GM12878 (cell line): ENCODE measurements around the gene MAP3K1. TPM values are rescaled to one million over a fixed set of nuclear protein-coding genes. Genes with fewer than 3 reads are reported as not detected.

Source experiments
- ATF3 ChIP-seq: IDR thresholded peaks from 2 replicates; pipeline ENCODE4 v1.6.1; 2011; ENCODE audit warnings: low read depth, mild to moderate bottlenecking, low read length, moderate library complexity, borderline replicate concordance; ENCODE audit errors: extremely low read depth
- CBX3 ChIP-seq: fragments of 200-600 bp; sonication (generic); IDR thresholded peaks from 2 replicates; pipeline ENCODE4 v1.6.1; 2016; ENCODE audit warnings: low read depth, borderline replicate concordance
- CUX1 ChIP-seq: IDR thresholded peaks from 2 replicates; pipeline ENCODE4 v1.6.1; 2012; ENCODE audit warnings: improper control_type of control experiment, low read depth, low read length; ENCODE audit not compliant: insufficient replicate concordance
- DPF2 ChIP-seq: fragments of 450-650 bp; IDR thresholded peaks from 2 replicates; pipeline ENCODE4 v1.6.1; 2017; ENCODE audit warnings: mild to moderate bottlenecking
- FOS ChIP-seq: IDR thresholded peaks from 3 replicates; pipeline ENCODE4 v1.6.1; 2011; ENCODE audit warnings: borderline replicate concordance; ENCODE audit not compliant: insufficient read length; ENCODE audit errors: extremely low read depth
- NFXL1 ChIP-seq: fragments of 450-650 bp; IDR thresholded peaks from 2 replicates; pipeline ENCODE4 v1.6.1; 2017; ENCODE audit warnings: antibody characterized with exemption, mild to moderate bottlenecking, borderline replicate concordance
- NFYA ChIP-seq: IDR thresholded peaks from 2 replicates; pipeline ENCODE4 v1.6.1; 2011; ENCODE audit warnings: low read depth, mild to moderate bottlenecking, low read length, improper control_type of control experiment, borderline replicate concordance
- PAX8 ChIP-seq: fragments of 450-650 bp; IDR thresholded peaks from 2 replicates; pipeline ENCODE4 v1.6.1; 2017; ENCODE audit warnings: mild to moderate bottlenecking, moderate library complexity
- POLR2A ChIP-seq: IDR thresholded peaks from 2 replicates; pipeline ENCODE4 v1.6.1; 2011; ENCODE audit warnings: low read depth, mild to moderate bottlenecking, low read length
- POLR2AphosphoS5 ChIP-seq: IDR thresholded peaks from 2 replicates; pipeline ENCODE4 v1.6.1; 2011; ENCODE audit warnings: mild to moderate bottlenecking, low read length, inconsistent platforms
- RUNX3 ChIP-seq: IDR thresholded peaks from 2 replicates; pipeline ENCODE4 v1.6.1; 2012; ENCODE audit warnings: low read length, inconsistent platforms
- SMAD1 ChIP-seq: fragments of 450-650 bp; IDR thresholded peaks from 2 replicates; pipeline ENCODE4 v1.6.1; 2018; ENCODE audit warnings: mild to moderate bottlenecking, low read depth; ENCODE audit not compliant: partially characterized antibody
- TAF1 ChIP-seq: IDR thresholded peaks from 2 replicates; pipeline ENCODE4 v1.6.1; 2011; ENCODE audit warnings: mild to moderate bottlenecking, low read depth, low read length, borderline replicate concordance
- ZNF592 ChIP-seq: fragments of 450-650 bp; IDR thresholded peaks from 2 replicates; pipeline ENCODE4 v1.6.1; 2017; ENCODE audit warnings: mild to moderate bottlenecking, moderate library complexity
- polyA plus RNA-seq, 11 experiments: library from polyadenylated mRNA; depleted of rRNA in 4 of 11; unstranded in 6 of 11; stranded (reverse) in 5 of 11; fragments of >200 nt; fragmentation: Nextera tagmentation in 4 of 11; fragmentation: Illumina TruSeq in 1 of 11; extraction: Ambion mirVana in 4 of 11; extraction: Trizol in 1 of 11; gene quantifications; 1 replicate in 1 of 11; 2 replicates in 10 of 11; pipeline versions ENCODE4 v1.2.1 to v1.2.3, GENCODE V29; 2011 to 2016; ENCODE audit warnings: inconsistent platforms in 2 of 11, missing spikeins in 2 of 11, low read depth in 1 of 11
- total RNA-seq, 4 experiments: library from RNA; depleted of rRNA in 3 of 4; stranded (reverse); fragments of >200 nt in 3 of 4; fragmentation: Illumina TruSeq in 1 of 4; extraction: Trizol in 1 of 4; gene quantifications; 2 replicates each; pipeline versions ENCODE4 v1.2.1 to v1.2.3, GENCODE V29; 2013 to 2021

MAP3K1 gene
- total and polyA plus RNA-seq, 10 of the 15 experiments (the other 5 are each of a cell fraction or from before 2014, with no cell fraction given) = 7.5 to 24.6 (median 12.6) TPM

GRCh38 chr5:56815658-56816545 lies 553 bp downstream of the MAP3K1 start (continued):
- no peak for TF ChIP-seq ATF3
- TF ChIP-seq ZNF592 = no peak
- TF ChIP-seq SMAD1 = no peak
- no peak for TF ChIP-seq RUNX3
- TF ChIP-seq CUX1 = no peak
- no peak for TF ChIP-seq NFYA
- no peak for TF ChIP-seq NFXL1
- TF ChIP-seq CBX3 = no peak
- no peak for TF ChIP-seq POLR2AphosphoS5
- TF ChIP-seq FOS = no peak
- TF ChIP-seq PAX8 = no peak
- peak; percentile 72; the same call in 1 of the 2 replicates for TF ChIP-seq DPF2
- no peak for TF ChIP-seq TAF1
- peak; percentile 42; the same call in 1 of the 2 replicates for TF ChIP-seq POLR2A
